Subcutaneous abdominal adipose tissue (tissue), 5 donors: ENCODE measurements around the gene RBM28.
A peak's percentile ranks its signal among the peaks of the same experiment; 100 is the strongest.
"Not testable (repeated sequence)": the region's sequence is repeated elsewhere in the genome, so short reads cannot be mapped to it uniquely, and the experiment has no call there.

Source experiments
- H3K27ac ChIP-seq: one replicate; pipeline ENCODE4 v1.7.0; 2013; ENCODE audit warnings: low read depth, mild to moderate bottlenecking, inconsistent platforms, low read length, moderate library complexity
- H3K27me3 ChIP-seq, 5 donors: one replicate each; pipeline ENCODE4 v1.7.0; 2013; ENCODE audit warnings: low read length in 5 of 5, inconsistent platforms in 1 of 5; ENCODE audit not compliant: control insufficient read depth in 5 of 5, insufficient read depth in 4 of 5
- H3K36me3 ChIP-seq, 5 donors: one replicate each; pipeline ENCODE4 v1.7.0; 2013; ENCODE audit warnings: low read length in 5 of 5; ENCODE audit not compliant: control insufficient read depth in 5 of 5, insufficient read depth in 5 of 5
- H3K4me1 ChIP-seq, 5 donors: one replicate each; pipeline ENCODE4 v1.7.0; 2013; ENCODE audit warnings: low read length in 5 of 5, mild to moderate bottlenecking in 3 of 5, moderate library complexity in 1 of 5; ENCODE audit not compliant: control insufficient read depth in 5 of 5, insufficient read depth in 5 of 5
- H3K4me3 ChIP-seq, 5 donors: one replicate each; pipeline ENCODE4 v1.7.0; 2013; ENCODE audit warnings: low read length in 5 of 5, low read depth in 1 of 5
- H3K9ac ChIP-seq, 5 donors: one replicate each; pipeline ENCODE4 v1.7.0; 2013; ENCODE audit warnings: low read length in 5 of 5, mild to moderate bottlenecking in 4 of 5, moderate library complexity in 3 of 5
- H3K9me3 ChIP-seq, 5 donors: one replicate each; pipeline ENCODE4 v1.7.0; 2013; ENCODE audit warnings: low read length in 5 of 5; ENCODE audit not compliant: control insufficient read depth in 5 of 5
- donor health status: healthy.
- donor health status: healthy.
- donor health status: healthy.
- donor health status: healthy.
- donor health status: healthy.

The RBM28 gene

GRCh38 chr7:128303643-128304042, 40.1 kb downstream of the RBM28 start:
- Histone ChIP-seq H3K27me3 (no peaks in the 10 kb centered on the region), H3K9ac (no peak overlapping the region), H3K4me3 (no peak overlapping the region), H3K4me1 (peaks cover 0 to 44% (median 26%) of the 10 kb centered on the region in 5 donors), H3K27ac (no peak overlapping the region), H3K9me3 (no peaks in the 10 kb centered on the region), H3K36me3 (peaks cover 12 to 45% (median 34%) of the 10 kb centered on the region in 5 donors)

- no peak overlapping the region for H3K4me3 ChIP-seq
- H3K36me3 ChIP-seq = peaks cover 12 to 41% (median 30%) of the 10 kb centered on the region in 5 donors
- no peaks in the 10 kb centered on the region for H3K27me3 ChIP-seq
- H3K4me1 ChIP-seq = peaks cover 0 to 46% (median 26%) of the 10 kb centered on the region in 5 donors
- H3K9me3 ChIP-seq = no peaks in the 10 kb centered on the region
- H3K9ac ChIP-seq = no peak overlapping the region
- no peak overlapping the region for H3K27ac ChIP-seq
Observed at GRCh38 chr7:128303133-128303532, 40.6 kb downstream of the RBM28 start.

- Histone ChIP-seq H3K27me3 (no peaks in the 10 kb centered on the region), H3K9me3 (no peaks in the 10 kb centered on the region), H3K36me3 (peaks cover 9 to 31% (median 23%) of the 10 kb centered on the region in 5 donors), H3K4me1 (peaks cover 0 to 46% (median 26%) of the 10 kb centered on the region in 5 donors), H3K27ac (no peak overlapping the region), H3K9ac (no peak overlapping the region), H3K4me3 (no peak overlapping the region)
Observed at GRCh38 chr7:128302139-128302538, 41.6 kb downstream of the RBM28 start.

- peaks cover 0 to 37% (median 23%) of the 10 kb centered on the region in 5 donors for H3K4me1 ChIP-seq
- H3K27me3 ChIP-seq = no peaks in the 10 kb centered on the region
- H3K9me3 ChIP-seq = no peaks in the 10 kb centered on the region
- peak overlapping the region; percentile 5 for H3K27ac ChIP-seq
- peaks cover 0 to 8% (median 4%) of the 10 kb centered on the region in 5 donors for H3K36me3 ChIP-seq
- no peak overlapping the region for H3K4me3 ChIP-seq
- H3K9ac ChIP-seq = no peak overlapping the region
Observed at GRCh38 chr7:128299109-128299607, 44.5 kb downstream of the RBM28 start.

- not testable (repeated sequence) for H3K4me3 ChIP-seq, H3K27ac ChIP-seq, H3K9ac ChIP-seq, H3K9me3 ChIP-seq, H3K36me3 ChIP-seq, H3K27me3 ChIP-seq
- H3K4me1 ChIP-seq = peaks cover 0 to 37% (median 23%) of the 10 kb centered on the region in 5 donors
Observed at GRCh38 chr7:128298004-128298403, 45.7 kb downstream of the RBM28 start.

GRCh38 chr7:128287556-128287955, 56.2 kb downstream of the RBM28 start:
- Histone ChIP-seq H3K27ac (no peak overlapping the region), H3K27me3 (no peaks in the 10 kb centered on the region), H3K9me3 (peaks cover 0 to 5% (median 3%) of the 10 kb centered on the region in 5 donors), H3K4me3 (no peak overlapping the region), H3K4me1 (peaks cover 0 to 9% (median 4%) of the 10 kb centered on the region in 5 donors), H3K9ac (no peak overlapping the region), H3K36me3 (peaks cover 0 to 7% (median 0%) of the 10 kb centered on the region in 5 donors)

- H3K9me3 ChIP-seq = peaks cover 0 to 12% (median 8%) of the 10 kb centered on the region in 5 donors
- peaks cover 0 to 9% (median 4%) of the 10 kb centered on the region in 5 donors for H3K4me1 ChIP-seq
Observed at GRCh38 chr7:128284102-128284501, 59.6 kb downstream of the RBM28 start.

GRCh38 chr7:128281605-128282380, 61.9 kb downstream of the RBM28 start:
- Histone ChIP-seq H3K4me1 (peaks cover 0 to 9% (median 4%) of the 10 kb centered on the region in 5 donors), H3K27ac (no peak overlapping the region), H3K4me3 (no peak overlapping the region), H3K9me3 (peaks cover 0 to 12% (median 8%) of the 10 kb centered on the region in 5 donors), H3K36me3 (peaks cover 0 to 4% (median 0%) of the 10 kb centered on the region in 5 donors), H3K27me3 (no peaks in the 10 kb centered on the region), H3K9ac (no peak overlapping the region)

More at GRCh38 chr7:128284102-128284501, 59.6 kb downstream of the RBM28 start:
- Histone ChIP-seq H3K27ac (no peak overlapping the region), H3K27me3 (no peaks in the 10 kb centered on the region), H3K36me3 (peaks cover 0 to 7% (median 0%) of the 10 kb centered on the region in 5 donors), H3K9ac (no peak overlapping the region), H3K4me3 (no peak overlapping the region)

- not testable (repeated sequence) for H3K36me3 ChIP-seq, H3K27me3 ChIP-seq, H3K27ac ChIP-seq, H3K9ac ChIP-seq, H3K4me1 ChIP-seq, H3K9me3 ChIP-seq, H3K4me3 ChIP-seq
Observed at GRCh38 chr7:128280451-128280850, 63.3 kb downstream of the RBM28 start.

GRCh38 chr7:128279124-128279713, 64.5 kb downstream of the RBM28 start:
- Histone ChIP-seq H3K9me3 (peaks cover 0 to 10% (median 3%) of the 10 kb centered on the region in 5 donors), H3K4me1 (no peaks in the 10 kb centered on the region), H3K27ac (no peak overlapping the region), H3K36me3 (no peaks in the 10 kb centered on the region), H3K27me3 (no peaks in the 10 kb centered on the region), H3K9ac (no peak overlapping the region), H3K4me3 (no peak overlapping the region)
